HepG2 (cell line): ENCODE results near the gene CTNNBL1. TPM values are rescaled to one million over a fixed set of nuclear protein-coding genes. Genes with fewer than 3 reads are reported as not detected.

Source experiments
- EP300 ChIP-seq, 3 experiments: sonication (generic) in 1 of 3; formaldehyde crosslinking in 1 of 3; IDR thresholded peaks; 2 replicates each; pipeline versions ENCODE4 v1.5.1 to v1.6.1; 2011 to 2020; ENCODE audit warnings: low read depth in 2 of 3, low read length in 2 of 3, borderline replicate concordance in 1 of 3, improper control_type of control experiment in 1 of 3, mild to moderate bottlenecking in 1 of 3, missing genetic modification reagents in 1 of 3, moderate library complexity in 1 of 3
- FOXP4 ChIP-seq: sonication (generic); formaldehyde crosslinking; IDR thresholded peaks from 2 replicates; pipeline ENCODE4 v1.4.0; 2020; ENCODE audit warnings: missing genetic modification reagents
- GTF2F1 ChIP-seq: fragments of 150-350 bp; IDR thresholded peaks from 2 replicates; pipeline ENCODE4 v1.6.1; 2014; ENCODE audit warnings: low read length
- YEATS4 ChIP-seq: sonication (generic); formaldehyde crosslinking; IDR thresholded peaks from 2 replicates; pipeline ENCODE4 v1.4.0; 2020; ENCODE audit warnings: missing genetic modification reagents, borderline replicate concordance
- ZBTB21 ChIP-seq: sonication (generic); formaldehyde crosslinking; IDR thresholded peaks from 2 replicates; pipeline ENCODE4 v1.4.0; 2020; ENCODE audit warnings: missing genetic modification reagents
- ZBTB40 ChIP-seq, 2 experiments: fragments of 450-650 bp in 1 of 2; sonication (generic) in 1 of 2; formaldehyde crosslinking in 1 of 2; IDR thresholded peaks; 2 replicates each; pipeline versions ENCODE4 v1.6.1 to v1.8.0; 2016 to 2022; ENCODE audit warnings: antibody characterized with exemption in 1 of 2, mild to moderate bottlenecking in 1 of 2, missing genetic modification reagents in 1 of 2
- ZKSCAN1 ChIP-seq: fragments of 150-350 bp; IDR thresholded peaks from 2 replicates; pipeline ENCODE4 v1.6.1; 2014; ENCODE audit warnings: low read length
- ZKSCAN5 ChIP-seq: sonication (generic); formaldehyde crosslinking; IDR thresholded peaks from 2 replicates; pipeline ENCODE4 v1.5.1; 2020; ENCODE audit warnings: mild to moderate bottlenecking, missing genetic modification reagents
- ZNF556 ChIP-seq: sonication (generic); formaldehyde crosslinking; IDR thresholded peaks from 2 replicates; pipeline ENCODE4 v1.4.0; 2020; ENCODE audit warnings: mild to moderate bottlenecking, missing genetic modification reagents, borderline replicate concordance
- ZNF691 ChIP-seq: sonication (generic); formaldehyde crosslinking; IDR thresholded peaks from 2 replicates; pipeline ENCODE4 v1.4.0; 2020; ENCODE audit warnings: missing genetic modification reagents, low read depth, mild to moderate bottlenecking, borderline replicate concordance
- ZNF770 ChIP-seq: sonication (generic); formaldehyde crosslinking; IDR thresholded peaks from 2 replicates; pipeline ENCODE4 v1.5.0; 2020; ENCODE audit warnings: mild to moderate bottlenecking, missing genetic modification reagents
- ZNF782 ChIP-seq: sonication (generic); formaldehyde crosslinking; IDR thresholded peaks from 2 replicates; pipeline ENCODE4 v1.4.0; 2020; ENCODE audit warnings: missing genetic modification reagents, mild to moderate bottlenecking, borderline replicate concordance
- ZNF839 ChIP-seq: sonication (generic); formaldehyde crosslinking; IDR thresholded peaks from 2 replicates; pipeline ENCODE4 v1.4.0; 2020; ENCODE audit warnings: missing genetic modification reagents, mild to moderate bottlenecking, borderline replicate concordance
- polyA plus RNA-seq, 8 experiments: library from polyadenylated mRNA; depleted of rRNA in 3 of 8; stranded (reverse) in 7 of 8; unstranded in 1 of 8; fragments of >200 nt; fragmentation: Illumina TruSeq in 4 of 8; extraction: Trizol in 4 of 8; gene quantifications; 2 replicates each; pipeline versions ENCODE4 v1.2.1 to v1.2.3, GENCODE V29; 2011 to 2016; ENCODE audit warnings: low read depth in 4 of 8, missing spikeins in 1 of 8, mixed read lengths in 1 of 8; ENCODE audit not compliant: insufficient read depth in 1 of 8
- total RNA-seq, 5 experiments: library from RNA; depleted of rRNA; stranded (reverse); fragments of >200 nt; fragmentation: Illumina TruSeq; extraction: Trizol; gene quantifications; 2 replicates each; pipeline ENCODE4 v1.2.3, GENCODE V29; 2016; ENCODE audit warnings: low read depth in 1 of 5

Gene CTNNBL1
- total and polyA plus RNA-seq, 2 of the 13 experiments (the other 11 are each of a cell fraction or from before 2014, with no cell fraction given): 49.3 to 94.6 TPM

- TF ChIP-seq ZNF770 (no peak), ZKSCAN5 (CRISPR knock-in tag) (no peak), ZBTB40 (IDR thresholded peaks at IDR 0.05) (no peak), ZBTB40 (CRISPR knock-in tag; IDR thresholded peaks at IDR 0.05) (no peak; the same call in 1 of the 2 replicates), GTF2F1 (no peak), FOXP4 (CRISPR knock-in tag) (no peak), YEATS4 (no peak; the same call in 1 of the 2 replicates), ZNF839 (CRISPR knock-in tag) (no peak), ZNF556 (peak; percentile 20; the same call in 1 of the 2 replicates), ZBTB21 (CRISPR knock-in tag) (no peak), ZKSCAN1 (no peak), ZNF782 (CRISPR knock-in tag) (no peak), ZNF691 (CRISPR knock-in tag) (peak; percentile 70; the same call in 1 of the 2 replicates), EP300 (IDR thresholded peaks at IDR 0.05; ENCODE audit: low read depth in 2 of 2, low read length in 2 of 2) (no peak), EP300 (CRISPR knock-in tag; IDR thresholded peaks at IDR 0.05; ENCODE audit: borderline replicate concordance) (0 out of 2 replicates have a peak, but pooled peaks have one; percentile 26)
Observed at GRCh38 chr20:37881601-37882343, 187.9 kb downstream of the CTNNBL1 start (continued).
